Activated CD8-positive, alpha-beta memory T cell treated with anti-CD3 and anti-CD28 coated beads, Interleukin-2, amount 50 U/mL, for 4 hours (primary cell): ENCODE measurements around the gene ARPC4.

Source experiments
- DNase-seq: peaks from one replicate; pipeline ENCODE4 v3.0.0-alpha.2; 2020

The ARPC4 gene

DNA sequence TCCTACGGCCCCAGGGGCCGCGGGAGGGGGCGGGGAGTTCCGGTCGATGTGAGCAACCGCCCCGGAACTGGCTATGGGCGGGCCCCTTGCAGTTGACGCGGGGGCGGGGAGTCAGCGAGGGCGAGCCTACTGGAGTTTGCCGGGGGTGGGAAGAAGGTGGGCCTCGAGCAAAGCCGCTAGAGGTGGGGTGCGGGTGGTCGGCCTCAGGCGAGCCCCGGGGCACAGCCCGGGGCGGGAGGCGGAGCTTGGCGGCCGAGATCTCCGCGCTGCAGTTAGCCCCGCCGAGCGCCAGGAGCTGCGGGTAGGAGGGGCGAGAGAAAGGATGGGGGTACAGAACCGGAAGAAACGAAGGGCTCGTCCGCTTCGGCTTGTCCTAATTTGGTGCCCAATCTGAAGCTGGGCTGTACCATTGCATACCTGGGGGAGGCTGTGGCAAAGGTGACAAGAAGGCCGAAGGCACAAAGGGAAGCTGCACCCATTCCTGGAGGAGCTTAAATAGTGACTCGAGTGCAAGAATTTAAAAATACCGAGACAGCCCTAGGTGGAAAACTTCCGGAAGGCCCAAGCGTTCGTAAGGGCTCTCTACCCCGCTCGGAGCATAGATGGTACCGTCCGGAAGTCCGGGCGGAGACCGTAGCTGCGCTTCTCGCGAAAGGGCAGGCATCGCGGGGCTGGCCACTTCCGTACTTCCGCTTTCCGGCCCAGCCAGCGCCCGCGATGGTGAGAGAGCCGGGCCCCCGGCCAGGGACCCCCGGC lies at the start of gene ARPC4, which contains the start of gene TADA3:
ARPC4 (plus strand) TSS at position 678 of the 756 bp plus-strand sequence; CDS start at position 718, 40 bp downstream.
TADA3 (minus strand) TSS at position 69 of the 756 bp plus-strand sequence. CDS start 1,007 bp downstream, outside the sequence.
- peak; percentile 92 for DNase-seq

DNA sequence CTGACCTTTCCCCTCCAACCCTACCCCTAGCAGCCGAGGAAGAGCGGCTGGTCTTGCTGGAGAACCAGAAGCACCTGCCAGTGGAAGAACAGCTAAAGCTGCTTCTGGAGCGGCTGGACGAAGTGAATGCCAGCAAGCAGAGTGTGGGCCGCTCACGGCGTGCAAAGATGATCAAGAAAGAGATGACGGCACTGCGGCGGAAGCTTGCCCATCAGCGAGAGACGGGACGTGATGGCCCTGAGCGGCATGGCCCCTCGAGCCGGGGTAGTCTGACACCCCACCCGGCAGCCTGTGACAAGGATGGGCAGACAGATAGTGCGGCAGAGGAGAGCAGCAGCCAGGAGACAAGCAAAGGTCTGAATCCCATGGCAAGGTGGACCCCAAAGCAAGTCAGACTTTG lies 49.3 kb upstream of the ARPC4 start:
- DNase-seq: no peak

DNA sequence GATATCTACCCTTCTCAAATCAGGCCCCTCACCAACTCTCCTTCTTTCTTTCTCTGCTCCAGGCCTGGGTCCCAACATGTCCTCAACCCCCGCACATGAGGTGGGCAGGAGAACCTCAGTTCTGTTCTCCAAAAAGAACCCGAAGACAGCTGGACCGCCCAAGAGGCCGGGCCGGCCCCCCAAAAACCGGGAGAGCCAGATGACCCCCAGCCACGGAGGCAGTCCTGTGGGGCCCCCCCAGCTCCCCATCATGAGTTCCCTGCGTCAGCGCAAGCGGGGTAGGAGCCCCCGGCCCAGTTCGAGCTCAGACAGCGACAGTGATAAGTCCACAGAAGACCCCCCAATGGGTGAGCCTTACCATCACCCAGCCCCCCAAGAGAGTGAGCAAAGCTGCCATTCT lies 48.7 kb upstream of the ARPC4 start:
- DNase-seq: no peak

DNA sequence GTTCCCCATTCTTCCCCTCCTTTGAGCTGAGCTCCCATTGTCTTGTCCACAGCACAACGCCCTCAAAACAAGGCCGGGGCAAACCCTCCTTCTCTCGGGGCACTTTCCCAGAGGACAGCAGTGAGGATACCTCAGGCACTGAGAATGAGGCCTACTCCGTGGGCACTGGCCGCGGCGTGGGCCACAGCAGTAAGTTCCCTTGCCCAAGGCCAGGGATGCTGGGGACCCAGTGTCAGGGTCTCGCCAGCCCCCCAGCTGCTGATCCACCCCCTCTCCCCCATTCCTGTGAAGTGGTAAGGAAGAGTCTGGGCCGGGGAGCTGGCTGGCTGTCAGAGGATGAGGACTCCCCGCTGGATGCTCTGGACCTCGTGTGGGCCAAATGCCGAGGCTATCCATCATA lies 47.4 kb upstream of the ARPC4 start:
- no peak for DNase-seq

DNA sequence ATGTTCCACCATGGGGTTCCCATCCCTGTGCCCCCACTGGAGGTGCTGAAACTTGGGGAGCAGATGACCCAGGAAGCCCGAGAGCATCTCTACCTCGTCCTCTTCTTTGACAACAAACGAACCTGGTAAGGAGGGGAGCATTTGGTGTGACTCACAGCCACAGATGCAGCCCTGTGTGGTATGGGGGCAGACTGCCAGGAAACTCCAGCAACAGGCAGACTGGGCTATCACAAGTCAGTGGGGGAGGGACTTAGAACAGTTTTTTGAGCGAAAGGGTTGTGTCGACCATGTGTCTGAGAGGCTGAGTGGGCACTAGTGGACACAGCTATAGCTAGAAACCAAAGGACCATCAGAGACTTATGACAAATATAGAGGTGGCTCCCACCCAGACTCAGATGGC lies 46.6 kb upstream of the ARPC4 start:
- no peak for DNase-seq

DNA sequence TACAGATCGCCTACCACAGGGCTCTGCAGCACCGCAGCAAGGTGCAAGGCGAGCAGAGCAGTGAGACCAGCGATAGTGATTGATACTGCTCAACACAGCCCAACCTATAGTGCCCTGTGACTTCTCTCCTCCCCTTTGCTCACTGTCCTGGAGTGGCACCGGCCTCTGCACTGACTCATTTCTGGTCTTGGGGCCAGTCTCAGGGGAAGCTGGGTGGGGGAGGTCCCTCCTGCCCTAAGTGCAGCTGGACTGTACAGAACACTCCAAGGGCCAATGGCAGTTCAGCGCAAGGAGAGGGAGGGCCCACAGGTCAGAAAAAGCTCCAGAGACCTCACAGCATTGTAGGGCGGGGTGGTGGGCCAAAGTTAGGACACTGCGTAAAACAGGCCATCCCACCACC lies 45.6 kb upstream of the ARPC4 start:
- no peak for DNase-seq

DNA sequence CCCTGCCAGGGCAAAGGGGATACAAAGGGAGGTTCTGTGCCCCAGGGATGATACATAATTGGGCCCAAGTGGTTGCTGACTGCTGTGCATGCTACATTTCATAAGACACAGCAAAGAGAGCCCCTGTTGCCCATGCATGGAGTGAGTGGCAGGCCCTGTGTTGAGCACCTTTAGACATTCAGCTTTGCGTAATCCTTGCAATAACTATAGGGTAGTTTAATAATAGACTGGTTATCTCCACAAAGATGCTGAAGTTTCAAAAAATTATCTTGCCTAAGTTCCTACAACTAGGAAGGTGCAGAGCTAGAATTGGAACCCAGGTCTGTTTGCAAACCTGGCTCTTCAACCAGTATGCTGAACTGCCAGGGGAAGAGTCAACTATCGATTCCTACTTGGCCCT lies 44.9 kb upstream of the ARPC4 start:
- DNase-seq: no peak

DNA sequence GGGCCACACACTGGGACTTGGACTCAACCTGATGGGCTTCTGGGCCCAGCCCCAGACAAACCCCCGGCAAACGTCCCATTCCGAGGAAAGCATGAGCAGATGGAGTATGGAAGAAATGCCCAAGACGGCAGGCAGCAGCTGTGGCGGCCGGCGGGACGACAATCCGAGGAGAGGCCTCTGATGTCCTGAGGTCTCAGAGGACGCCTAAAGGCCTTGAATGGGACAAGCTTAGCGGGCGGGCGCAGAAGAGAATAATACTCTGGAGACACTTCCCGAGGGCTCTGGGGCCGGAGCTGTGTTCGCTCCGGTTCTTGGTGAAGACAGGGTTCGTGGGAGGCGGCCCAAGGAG lies 43.6 kb upstream of the ARPC4 start:
- no peak for DNase-seq

DNA sequence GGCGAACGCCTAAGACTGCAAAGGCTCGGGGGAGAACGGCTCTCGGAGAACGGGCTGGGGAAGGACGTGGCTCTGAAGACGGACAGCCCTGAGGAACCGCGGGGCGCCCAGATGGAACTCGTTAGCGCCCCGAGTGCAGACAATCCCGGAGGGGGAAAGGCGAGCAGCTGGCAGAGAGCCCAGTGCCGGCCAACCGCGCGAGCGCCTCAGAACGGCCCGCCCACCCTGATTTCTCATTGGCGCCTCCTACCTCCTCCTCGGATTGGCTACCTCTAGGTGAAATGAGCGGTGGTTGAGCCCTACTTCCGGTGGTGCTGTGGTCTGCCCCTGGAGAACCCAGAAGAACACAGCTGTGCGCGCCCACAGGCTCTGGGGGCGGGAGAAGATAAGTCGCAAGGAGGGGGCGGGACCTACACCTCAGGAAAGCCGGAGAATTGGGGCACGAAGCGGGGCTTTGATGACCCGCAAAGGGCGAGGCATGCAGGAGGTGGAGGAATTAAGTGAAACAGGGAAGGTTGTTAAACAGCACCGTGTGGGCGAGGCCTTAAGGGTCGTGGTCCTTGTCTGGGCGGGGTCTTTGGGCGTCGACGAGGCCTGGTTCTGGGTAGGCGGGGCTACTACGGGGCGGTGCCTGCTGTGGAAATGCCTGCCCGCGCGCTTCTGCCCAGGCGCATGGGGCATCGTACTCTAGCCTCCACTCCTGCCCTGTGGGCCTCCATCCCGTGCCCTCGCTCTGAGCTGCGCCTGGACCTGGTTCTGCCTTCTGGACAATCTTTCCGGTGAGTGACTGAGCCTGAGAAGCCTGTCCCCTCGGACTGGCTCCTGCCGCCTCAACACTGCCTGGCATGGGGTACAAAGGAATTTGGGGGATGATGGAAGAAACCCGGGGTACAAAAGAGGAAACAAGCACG lies 43.0 kb upstream of the ARPC4 start, which contains the start of gene OGG1:
OGG1 (plus strand) TSS at position 308 of the 911 bp plus-strand sequence; CDS start at position 643, 335 bp downstream.
- DNase-seq: peak; percentile 93

DNA sequence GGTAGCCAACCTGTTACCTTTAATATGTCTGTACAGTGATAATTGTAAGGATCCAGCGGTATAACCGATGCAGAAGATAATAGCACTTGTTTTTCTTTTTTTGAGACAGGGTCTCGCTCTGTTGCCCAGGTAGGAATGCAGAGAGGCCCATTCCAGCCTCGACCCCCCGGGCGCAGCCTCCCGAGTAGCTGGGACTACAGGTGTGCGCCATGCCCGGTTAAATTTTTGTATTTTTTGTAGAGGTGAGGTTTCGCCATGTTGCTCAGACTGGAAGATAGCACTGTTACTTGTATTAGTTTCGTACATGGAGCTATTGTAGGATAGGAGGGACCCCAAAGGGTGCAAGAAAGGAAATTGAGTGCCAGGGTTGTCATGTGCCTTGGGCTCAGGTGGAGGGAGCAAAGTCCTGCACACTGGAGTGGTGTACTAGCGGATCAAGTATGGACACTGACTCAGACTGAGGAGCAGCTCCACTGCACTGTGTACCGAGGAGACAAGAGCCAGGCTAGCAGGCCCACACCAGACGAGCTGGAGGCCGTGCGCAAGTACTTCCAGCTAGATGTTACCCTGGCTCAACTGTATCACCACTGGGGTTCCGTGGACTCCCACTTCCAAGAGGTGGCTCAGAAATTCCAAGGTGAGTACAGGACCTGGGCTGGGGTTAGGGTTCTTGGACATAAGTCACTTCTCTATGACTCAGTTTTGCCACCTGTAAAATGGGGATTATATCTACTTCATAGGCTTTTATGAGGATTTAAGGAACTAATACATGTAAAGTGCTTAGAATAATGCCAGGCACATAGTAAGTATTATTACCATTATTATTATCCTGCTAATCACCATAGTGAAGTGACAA lies 42.1 kb upstream of the ARPC4 start:
- DNase-seq: no peak

DNA sequence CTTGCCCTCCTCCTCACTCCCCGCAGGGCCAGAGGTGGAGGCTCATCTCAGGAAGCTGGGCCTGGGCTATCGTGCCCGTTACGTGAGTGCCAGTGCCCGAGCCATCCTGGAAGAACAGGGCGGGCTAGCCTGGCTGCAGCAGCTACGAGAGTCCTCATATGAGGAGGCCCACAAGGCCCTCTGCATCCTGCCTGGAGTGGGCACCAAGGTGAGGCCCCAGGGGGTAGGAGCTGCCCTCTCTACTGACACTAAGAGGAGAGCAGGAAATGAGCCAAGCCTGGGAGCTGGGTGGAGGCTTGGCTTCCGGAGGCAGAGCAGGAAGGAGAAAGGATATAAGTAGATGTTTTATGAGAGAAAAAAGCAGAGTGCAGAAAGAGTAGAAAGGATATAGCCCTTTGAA lies 38.2 kb upstream of the ARPC4 start:
- no peak for DNase-seq

DNA sequence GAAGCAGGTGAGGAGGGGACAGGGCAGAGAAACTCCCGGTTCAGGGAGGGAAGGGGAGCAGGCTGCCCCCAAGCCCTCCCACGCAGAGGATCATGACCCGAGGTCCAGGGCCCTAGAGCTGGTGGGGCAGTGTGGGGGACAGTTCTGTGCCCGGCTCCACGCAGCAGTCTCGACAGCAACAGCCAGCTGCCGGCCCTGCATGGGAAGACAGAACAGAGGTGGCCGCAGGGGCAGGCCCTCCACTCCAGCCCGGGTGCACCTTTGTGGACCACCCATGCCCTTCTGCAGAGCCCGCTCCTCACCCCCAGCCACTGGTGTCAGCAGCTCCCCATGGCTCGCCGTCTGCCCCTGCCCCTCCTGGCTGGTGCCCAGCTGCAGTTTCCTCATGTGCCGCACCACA lies 35.5 kb upstream of the ARPC4 start:
- no peak for DNase-seq

DNA sequence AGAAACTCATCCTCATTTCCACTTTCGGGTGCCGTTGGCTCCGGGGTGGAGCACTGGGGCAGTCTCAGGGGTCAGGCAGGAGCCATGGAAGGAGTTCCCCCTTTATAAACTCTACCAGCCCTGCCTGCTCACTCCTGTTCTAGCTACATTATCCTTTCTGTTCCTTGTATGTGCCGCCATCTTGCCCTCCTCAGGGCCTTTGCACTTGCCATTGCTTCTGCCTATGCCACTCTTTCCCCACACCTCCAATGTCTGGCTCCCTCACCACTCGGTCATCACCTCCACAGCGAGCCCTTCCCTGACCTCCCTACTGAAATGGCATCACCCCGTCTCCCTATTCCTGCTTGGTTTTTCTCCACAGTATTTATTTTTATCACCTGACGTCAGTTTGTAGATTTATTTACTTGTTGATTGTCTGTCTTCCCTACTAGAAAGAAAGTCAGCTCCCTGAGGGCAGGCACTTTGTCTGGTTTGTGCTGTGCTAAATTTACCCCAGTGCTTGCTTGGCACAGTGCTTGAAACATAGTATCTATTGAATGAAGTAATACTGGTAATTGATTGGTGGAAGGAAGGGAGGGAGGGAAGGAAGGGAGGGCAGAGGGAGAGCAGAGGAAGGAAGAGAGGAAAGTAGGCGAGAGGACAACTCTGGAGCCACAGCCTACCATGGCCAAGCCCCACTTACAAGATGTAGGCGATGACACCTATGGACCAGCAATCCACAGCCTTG lies 31.9 kb upstream of the ARPC4 start:
- DNase-seq: no peak

DNA sequence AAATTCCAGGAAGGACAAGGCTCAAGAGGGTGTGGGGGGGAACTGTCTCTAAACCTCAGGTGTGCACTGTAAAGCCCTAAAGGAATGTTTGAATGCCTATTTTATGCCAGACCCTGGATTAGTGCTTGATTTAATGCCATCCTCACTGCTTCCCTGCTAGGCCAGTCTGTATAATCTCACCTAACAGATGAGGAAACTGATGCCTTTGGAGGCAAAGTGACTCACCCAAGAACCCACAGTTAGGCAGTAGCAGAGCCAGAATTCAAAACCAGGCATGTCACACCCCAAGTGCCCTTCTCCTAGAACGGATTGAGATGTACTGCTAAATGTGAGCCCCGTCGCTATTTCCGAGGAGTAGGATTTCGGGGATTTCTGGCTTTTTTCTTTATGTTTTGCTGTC lies 31.0 kb upstream of the ARPC4 start:
- no peak for DNase-seq

DNA sequence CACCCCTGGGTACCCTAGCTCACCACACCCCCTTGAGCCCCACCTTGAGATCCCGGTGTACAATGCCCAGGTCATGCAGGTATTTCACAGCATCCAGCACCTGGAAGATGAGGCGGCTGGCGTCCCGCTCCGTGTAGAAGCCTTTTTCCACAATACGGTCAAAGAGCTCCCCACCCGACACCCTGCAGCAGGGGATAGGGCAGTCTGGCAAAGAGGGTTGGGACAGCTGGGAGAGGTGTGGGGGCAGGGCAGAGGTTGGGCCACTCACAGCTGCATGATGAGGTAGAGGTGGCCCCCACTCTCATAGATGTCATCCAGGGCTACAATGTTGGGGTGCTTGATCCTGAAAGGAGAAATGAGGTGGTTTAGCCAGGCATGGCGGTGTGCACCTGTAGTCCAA lies 30.0 kb upstream of the ARPC4 start:
- DNase-seq: no peak

DNA sequence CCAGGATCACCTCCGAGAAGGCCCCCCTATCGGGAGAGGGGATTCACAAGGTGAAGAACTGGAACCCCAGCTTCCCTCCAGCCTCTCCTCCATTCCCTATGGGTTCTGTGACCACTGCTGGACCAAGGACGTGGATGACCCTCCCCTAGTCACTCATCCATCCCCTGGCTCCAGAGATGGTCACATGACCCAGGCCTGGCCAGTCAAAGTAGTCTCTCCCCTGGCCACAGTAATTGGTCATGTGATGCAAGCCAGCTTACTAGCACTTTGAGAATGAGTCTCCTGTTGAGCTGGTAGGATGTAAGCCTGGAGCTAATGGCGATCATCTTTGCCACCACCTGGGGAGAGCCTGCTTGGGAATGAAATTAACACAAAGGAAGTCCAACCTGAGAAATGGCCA lies 27.0 kb upstream of the ARPC4 start:
- DNase-seq: no peak

DNA sequence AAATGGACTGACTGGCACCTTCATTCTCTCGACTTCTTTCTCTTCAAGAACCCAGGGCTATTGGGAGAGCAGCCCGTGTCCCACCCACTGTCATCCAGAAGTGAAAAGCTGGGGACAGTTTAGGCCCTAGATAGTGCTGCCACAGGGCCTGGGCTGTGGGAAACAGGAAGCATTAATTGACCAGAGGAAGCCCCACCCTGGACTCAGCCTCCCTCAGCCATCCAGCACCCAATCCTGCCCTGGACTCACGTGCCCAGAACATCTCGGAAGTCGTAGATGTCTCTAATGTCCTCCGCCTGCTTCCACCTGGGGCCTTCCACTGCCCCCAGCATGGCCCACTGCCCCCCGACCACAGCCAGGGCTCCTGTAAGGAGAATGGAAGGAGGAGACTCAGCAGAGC lies 25.5 kb upstream of the ARPC4 start:
- no peak for DNase-seq

DNA sequence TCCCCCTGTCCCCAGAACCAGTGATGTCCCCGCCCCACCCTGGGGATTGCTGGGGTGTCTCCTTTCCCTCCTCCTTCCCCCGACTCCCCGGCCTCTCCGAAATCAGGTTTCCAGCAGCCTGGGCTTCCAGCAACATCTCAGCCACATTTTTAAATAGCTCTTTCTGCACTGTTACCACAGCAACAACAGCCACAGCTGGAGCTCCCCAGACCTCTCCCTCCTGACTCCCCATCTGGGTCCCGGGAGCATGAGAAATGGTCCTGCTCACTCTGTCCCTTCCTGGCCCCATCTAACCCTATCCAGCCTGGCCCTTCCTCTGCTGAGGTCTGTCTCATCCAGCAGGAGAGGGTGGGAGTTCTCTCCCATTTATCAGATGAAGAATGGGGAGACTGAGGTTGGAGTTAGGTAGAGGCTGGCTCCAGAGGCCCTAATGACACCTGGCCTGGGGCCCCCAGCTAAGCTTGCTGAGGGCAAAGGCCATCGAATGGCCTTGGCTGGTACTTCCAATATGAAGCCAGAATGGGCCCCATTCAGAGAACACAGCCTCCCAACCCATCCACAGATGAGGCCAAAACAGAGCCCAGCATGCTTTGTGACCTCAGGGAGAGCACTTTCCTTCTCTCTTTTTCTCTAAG lies 24.6 kb upstream of the ARPC4 start:
- no peak for DNase-seq

DNA sequence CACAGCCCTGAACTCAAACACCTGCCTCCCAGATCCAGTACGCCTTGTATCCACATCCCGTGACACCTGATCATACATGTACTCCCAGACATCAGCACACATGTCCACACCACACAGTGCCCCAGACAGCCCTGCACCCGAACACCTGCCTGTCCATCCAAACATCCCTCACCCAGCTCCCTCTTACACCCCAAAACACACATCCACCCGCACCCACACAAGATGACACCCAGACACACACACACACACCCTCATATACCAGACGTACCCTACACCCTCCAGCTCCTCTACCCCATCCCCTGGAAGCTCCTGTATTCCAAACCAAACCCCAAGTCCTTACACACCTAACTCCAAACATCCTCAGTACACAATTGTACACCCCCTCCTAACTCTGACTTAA lies 23.9 kb upstream of the ARPC4 start:
- no peak for DNase-seq

DNA sequence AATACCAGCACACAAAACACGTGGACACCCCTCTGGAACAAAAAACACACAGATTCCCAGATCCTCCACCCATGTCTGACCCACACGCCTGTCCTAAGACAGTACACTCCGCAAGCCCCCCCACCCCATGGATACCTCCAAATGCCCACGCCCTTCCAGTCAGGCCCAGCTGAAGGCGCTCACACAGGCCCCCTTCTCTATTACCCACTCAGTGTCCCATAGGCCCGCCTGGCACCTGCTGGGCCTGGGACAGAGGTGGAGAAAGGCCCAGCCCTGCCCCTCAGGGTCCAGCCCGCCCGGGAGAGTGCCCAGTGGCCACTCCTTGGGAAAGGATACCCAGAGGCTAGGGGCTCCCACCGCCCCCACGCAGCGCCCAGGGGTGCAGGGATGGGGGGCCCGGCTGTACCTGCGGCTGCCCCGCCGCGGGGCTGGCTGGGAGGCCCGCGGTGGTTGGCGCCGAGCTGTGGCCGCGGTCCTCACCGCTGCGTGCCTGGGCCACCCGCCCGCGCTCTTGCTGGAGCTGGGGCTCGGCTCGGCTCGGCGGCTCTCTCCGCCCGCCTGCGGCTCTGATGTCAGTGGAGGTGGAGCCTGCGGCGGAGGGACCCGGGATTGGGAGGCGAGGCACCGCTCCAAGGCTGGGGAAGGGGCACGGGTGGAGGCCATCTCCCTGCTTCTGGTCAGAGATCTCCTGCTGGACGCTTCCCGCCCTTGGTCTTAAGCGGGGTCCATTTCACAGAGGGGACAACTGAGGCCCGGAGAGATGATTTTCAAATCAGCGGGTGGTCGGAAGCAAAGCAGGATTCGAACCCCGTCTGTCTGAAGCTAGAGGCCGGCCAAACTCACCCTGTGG lies 23.2 kb upstream of the ARPC4 start, which contains the start of gene CAMK1:
CAMK1 (minus strand) TSS at position 522 of the 850 bp plus-strand sequence. CDS start 2,198 bp downstream, outside the sequence.
- peak; percentile 57 for DNase-seq
